Stomach (tissue), 4 donors: Measurements from ENCODE around the gene PLP2.

ENCODE experiments used
- EP300 ChIP-seq: sonication (generic); formaldehyde crosslinking; IDR thresholded peaks from one replicate; pipeline ENCODE4 v1.6.1; 2017; ENCODE audit warnings: antibody characterized with exemption
- POLR2A ChIP-seq, 4 donors: fragments of 450-650 bp; IDR thresholded peaks; one replicate each; pipeline ENCODE4 v1.6.1; 2016; ENCODE audit warnings: antibody characterized with exemption in 4 of 4, control low read depth in 2 of 4, mild to moderate bottlenecking in 1 of 4, moderate library complexity in 1 of 4
- POLR2AphosphoS5 ChIP-seq, 3 donors: sonication (generic); formaldehyde crosslinking; IDR thresholded peaks; one replicate each; pipeline ENCODE4 v1.6.1; 2016; ENCODE audit warnings: antibody characterized with exemption in 3 of 3
- TF ChIP-seq, protein P1 (sequence below), 7 experiments: fragments of 450-650 bp in 4 of 7; fragments of 200-600 bp in 3 of 7; sonication (generic) in 3 of 7; IDR thresholded peaks; one replicate each; pipeline ENCODE4 v1.5.1; 2016 to 2019; ENCODE audit warnings: antibody characterized with exemption in 7 of 7, control low read depth in 2 of 7, mild to moderate bottlenecking in 1 of 7

- TF ChIP-seq, protein P1, sequence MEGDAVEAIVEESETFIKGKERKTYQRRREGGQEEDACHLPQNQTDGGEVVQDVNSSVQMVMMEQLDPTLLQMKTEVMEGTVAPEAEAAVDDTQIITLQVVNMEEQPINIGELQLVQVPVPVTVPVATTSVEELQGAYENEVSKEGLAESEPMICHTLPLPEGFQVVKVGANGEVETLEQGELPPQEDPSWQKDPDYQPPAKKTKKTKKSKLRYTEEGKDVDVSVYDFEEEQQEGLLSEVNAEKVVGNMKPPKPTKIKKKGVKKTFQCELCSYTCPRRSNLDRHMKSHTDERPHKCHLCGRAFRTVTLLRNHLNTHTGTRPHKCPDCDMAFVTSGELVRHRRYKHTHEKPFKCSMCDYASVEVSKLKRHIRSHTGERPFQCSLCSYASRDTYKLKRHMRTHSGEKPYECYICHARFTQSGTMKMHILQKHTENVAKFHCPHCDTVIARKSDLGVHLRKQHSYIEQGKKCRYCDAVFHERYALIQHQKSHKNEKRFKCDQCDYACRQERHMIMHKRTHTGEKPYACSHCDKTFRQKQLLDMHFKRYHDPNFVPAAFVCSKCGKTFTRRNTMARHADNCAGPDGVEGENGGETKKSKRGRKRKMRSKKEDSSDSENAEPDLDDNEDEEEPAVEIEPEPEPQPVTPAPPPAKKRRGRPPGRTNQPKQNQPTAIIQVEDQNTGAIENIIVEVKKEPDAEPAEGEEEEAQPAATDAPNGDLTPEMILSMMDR (IDR thresholded peaks at IDR 0.05): no peak
- TF ChIP-seq POLR2A (IDR thresholded peaks at IDR 0.05): no peak
- TF ChIP-seq POLR2AphosphoS5 (IDR thresholded peaks at IDR 0.05): no peak
- TF ChIP-seq EP300: no peak
Observed at GRCh38 chrX:49189606-49190005, 17.9 kb downstream of the PLP2 start.
